HL-60/S4 treated with phorbol 12-myristate 13-acetate at 8.2 ng/mL for 4 days and 3 days (cell line): ENCODE data around the gene PACSIN1.

Experiments
- in situ Hi-C: fragments of 300-500 bp; cut with MboI; formaldehyde crosslinking; loops from 2 replicates; pipeline ENCODE4 v1.15.0; 2022; ENCODE audit warnings: low sequenced_read_pairs

PACSIN1 gene

GRCh38 chr6:34465531-34466241, at the start of gene PACSIN1:
TSS of gene PACSIN1 (plus strand) at chr6:34466076. CDS start at chr6:34526306, 60,230 bp downstream.
- in situ Hi-C loops = no loop called here

- in situ Hi-C loops = loop anchor here (10.0 kb wide), 1 partner anchor 172 kb away; the partner anchor contains the start of gene SMIM29
Measured at GRCh38 chr6:34416877-34417371, 49.0 kb upstream of the PACSIN1 start.

GRCh38 chr6:34418367-34418766, 47.5 kb upstream of the PACSIN1 start:
- in situ Hi-C loops = loop anchor here (10.0 kb wide), 1 partner anchor 174 kb away; the partner anchor contains the start of gene SMIM29

- in situ Hi-C loops = no loop called here
Measured at GRCh38 chr6:34423254-34423653, 42.6 kb upstream of the PACSIN1 start.

- in situ Hi-C loops = no loop called here
Measured at GRCh38 chr6:34424200-34425131, 41.4 kb upstream of the PACSIN1 start.

- in situ Hi-C loops = no loop called here
Measured at GRCh38 chr6:34425132-34425497, 40.8 kb upstream of the PACSIN1 start.

GRCh38 chr6:34425498-34426410, 40.1 kb upstream of the PACSIN1 start, which contains the start of gene RPS10:
TSS of gene RPS10 (minus strand) at chr6:34426069. CDS start at chr6:34425221, 848 bp downstream.
- in situ Hi-C loops = no loop called here

- in situ Hi-C loops = no loop called here
Measured at GRCh38 chr6:34435916-34436315, 30.0 kb upstream of the PACSIN1 start.

GRCh38 chr6:34436803-34437643, 28.9 kb upstream of the PACSIN1 start:
- in situ Hi-C loops = no loop called here

- in situ Hi-C loops = no loop called here
Measured at GRCh38 chr6:34437644-34437970, 28.3 kb upstream of the PACSIN1 start.

GRCh38 chr6:34438705-34439104, 27.2 kb upstream of the PACSIN1 start:
- in situ Hi-C loops = no loop called here

- in situ Hi-C loops = no loop called here
Measured at GRCh38 chr6:34439442-34439841, 26.4 kb upstream of the PACSIN1 start.

GRCh38 chr6:34441526-34441925, 24.4 kb upstream of the PACSIN1 start:
- in situ Hi-C loops = no loop called here

- in situ Hi-C loops = no loop called here
Measured at GRCh38 chr6:34445313-34445860, 20.5 kb upstream of the PACSIN1 start.

GRCh38 chr6:34447386-34447785, 18.5 kb upstream of the PACSIN1 start:
- in situ Hi-C loops = no loop called here

- in situ Hi-C loops = no loop called here
Measured at GRCh38 chr6:34447910-34448309, 18.0 kb upstream of the PACSIN1 start.

- in situ Hi-C loops = no loop called here
Measured at GRCh38 chr6:34451192-34451591, 14.7 kb upstream of the PACSIN1 start.

GRCh38 chr6:34455831-34456230, 10.0 kb upstream of the PACSIN1 start:
- in situ Hi-C loops = no loop called here

GRCh38 chr6:34457382-34457741, 8.5 kb upstream of the PACSIN1 start:
- in situ Hi-C loops = no loop called here
